ENCODE results near the gene COL20A1. TPM values are rescaled to one million over a fixed set of nuclear protein-coding genes. Genes with fewer than 3 reads are reported as not detected.

COL20A1 gene
- total RNA-seq, 2 donors from 2014 or later: not detected

- Histone ChIP-seq H3K4me3 (no peak overlapping the region), H3K27me3 (peaks cover 0 to 11% of the 10 kb centered on the region in 2 donors), H3K27ac (no peak overlapping the region), H3K4me1 (peaks cover 10% of the 10 kb centered on the region), H3K9me3 (no peaks in the 10 kb centered on the region), H3K36me3 (replicated peaks in 1 of 2; ENCODE audit: insufficient read depth in 1 of 2, low read depth in 2 of 2) (no peaks in the 10 kb centered on the region)
- intact Hi-C loops (cut with DNase I): no loop called here
- TF ChIP-seq POLR2A (IDR thresholded peaks at IDR 0.05) (no peak), CTCF (IDR thresholded peaks at IDR 0.05) (no peak)
- no peak for ATAC-seq
- DNase-seq: no peak
- WGBS, 2 donors: 47 to 52% methylated on average over 11 to 23 of the region's 23 CpGs
These were observed 70.3 kb downstream of the COL20A1 start for GRCh38 chr20:63363013-63363957.

GRCh38 chr20:63363981-63364561 lies 71.1 kb downstream of the COL20A1 start:
- WGBS, 2 donors: 60 to 73% methylated on average over 12 to 19 of the region's 19 CpGs
- peaks cover 0 to 11% of the 10 kb centered on the region in 2 donors for H3K27me3 ChIP-seq
- no peak for TF ChIP-seq CTCF (IDR thresholded peaks at IDR 0.05)
- TF ChIP-seq POLR2A (IDR thresholded peaks at IDR 0.05): no peak
- H3K36me3 ChIP-seq (replicated peaks in 1 of 2; ENCODE audit: insufficient read depth in 1 of 2, low read depth in 2 of 2): no peaks in the 10 kb centered on the region
- no peaks in the 10 kb centered on the region for H3K9me3 ChIP-seq
- peaks cover 8% of the 10 kb centered on the region for H3K4me1 ChIP-seq
- H3K4me3 ChIP-seq: no peak overlapping the region
- intact Hi-C loops (cut with DNase I): no loop called here
- H3K27ac ChIP-seq: no peak overlapping the region
- DNase-seq (no peak), ATAC-seq (no peak)

GRCh38 chr20:63364801-63365585 lies 72.0 kb downstream of the COL20A1 start:
- no peak for DNase-seq
- peaks cover 0 to 9% of the 10 kb centered on the region in 2 donors for H3K27me3 ChIP-seq
- no peak for ATAC-seq

More at GRCh38 chr20:63364801-63365585, 72.0 kb downstream of the COL20A1 start:
- Histone ChIP-seq H3K36me3 (replicated peaks in 1 of 2; ENCODE audit: insufficient read depth in 1 of 2, low read depth in 2 of 2) (no peaks in the 10 kb centered on the region), H3K4me3 (no peak overlapping the region), H3K4me1 (peaks cover 8% of the 10 kb centered on the region), H3K9me3 (no peaks in the 10 kb centered on the region), H3K27ac (no peak overlapping the region)
- 60% methylated on average over 17 of the region's 20 CpGs; no CpG with 5 or more reads in 1 of the 2 donors for WGBS, 2 donors
- intact Hi-C loops (cut with DNase I): no loop called here
- no peak for TF ChIP-seq CTCF (IDR thresholded peaks at IDR 0.05)
- TF ChIP-seq POLR2A (IDR thresholded peaks at IDR 0.05): no peak
